K562 (cell line): ENCODE data around the gene GNAS-AS1. TPM values are rescaled to one million over a fixed set of nuclear protein-coding genes. Genes with fewer than 3 reads are reported as not detected.

Experiments
- ATAC-seq: fragments of 200-7000 bp; cut with Tn5 transposase; 3 replicates; pipeline ENCODE4 v1.9.1; 2020; ENCODE audit warnings: moderate library complexity
- BruUV-seq: library from RNA; stranded (reverse); fragments of 400-500 nt; replicated peaks from 2 replicates; lab custom pipeline; 2021; lab: Mats Ljungman, UMichigan
- CTCF ChIA-PET: fragments of 300-600 bp; formaldehyde crosslinking; extraction: SDS; loops from one replicate; lab custom pipeline; 2021; ENCODE audit warnings: low intra/inter-chr PET ratio; lab: Yijun Ruan, JAX
- POLR2A ChIA-PET: fragments of 300-600, 350-650 bp; sonication (Branson Sonifier 250); formaldehyde crosslinking; extraction: SDS; loops from one replicate; lab custom pipeline; 2021; ENCODE audit warnings: antibody characterized with exemption, inconsistent platforms; lab: Yijun Ruan, JAX
- DNase-seq, 4 experiments: peaks; one replicate each; pipeline versions ENCODE4 v3.0.0 to v3.0.0-alpha.2; 2011 to 2018; ENCODE audit warnings: low spot score in 3 of 4, mixed read lengths in 3 of 4; ENCODE audit errors: extremely low read depth in 1 of 4
- FAIRE-seq: peaks from 2 replicates; lab custom pipeline; 2011; peaks lifted over from hg19 to GRCh38; lab: Jason Lieb, UNC
- H2AFZ ChIP-seq: 2 replicates; pipeline ENCODE4 v1.6.0; 2011; ENCODE audit warnings: low read depth, low read length, control low read depth, inconsistent platforms
- H3K27ac ChIP-seq: fragments of 200-600 bp; 3 replicates; pipeline ENCODE4 v1.8.0; 2011; ENCODE audit warnings: low read depth, mild to moderate bottlenecking, control low read depth, inconsistent platforms, low read length, moderate library complexity, mixed read lengths; ENCODE audit errors: extremely low read depth
- H3K27me3 ChIP-seq, 2 experiments: fragments of 300-600 bp in 1 of 2; 2 replicates in 1 of 2; 3 replicates in 1 of 2; pipeline versions ENCODE4 v1.6.0 to v1.8.0; 2011; ENCODE audit warnings: inconsistent platforms in 2 of 2, low read length in 2 of 2, mild to moderate bottlenecking in 1 of 2, mixed read lengths in 1 of 2, moderate library complexity in 1 of 2; ENCODE audit not compliant: control insufficient read depth in 2 of 2, insufficient read depth in 2 of 2
- H3K36me3 ChIP-seq: fragments of 300-600 bp; 3 replicates; pipeline ENCODE4 v1.8.0; 2011; ENCODE audit warnings: mild to moderate bottlenecking, low read length, inconsistent platforms; ENCODE audit not compliant: control insufficient read depth, insufficient read depth
- H3K4me1 ChIP-seq, 2 experiments: fragments of 200-600 bp in 1 of 2; replicated peaks in 1 of 2; 2 replicates in 1 of 2; 3 replicates in 1 of 2; pipeline versions ENCODE4 v1.5.1 to v1.8.0; 2011; ENCODE audit warnings: inconsistent platforms in 2 of 2, low read length in 2 of 2, mild to moderate bottlenecking in 1 of 2, mixed read lengths in 1 of 2, moderate library complexity in 1 of 2; ENCODE audit not compliant: control insufficient read depth in 2 of 2, insufficient read depth in 2 of 2
- H3K4me2 ChIP-seq: 2 replicates; pipeline ENCODE4 v1.6.1; 2011; ENCODE audit warnings: low read length, control low read depth, inconsistent platforms, mixed read lengths; ENCODE audit not compliant: insufficient read depth
- H3K4me3 ChIP-seq: fragments of 200-600 bp; sonication (generic), shearing (Covaris generic); 2 replicates; pipeline ENCODE4 v1.5.1; 2016; ENCODE audit warnings: control low read depth, inconsistent platforms
- H3K79me2 ChIP-seq: fragments of 200-600 bp; 3 replicates; pipeline ENCODE4 v1.8.0; 2011; ENCODE audit warnings: low read length, inconsistent platforms; ENCODE audit not compliant: control insufficient read depth, insufficient read depth
- H3K9ac ChIP-seq, 2 experiments: 2 replicates each; pipeline versions ENCODE4 v1.6.0 to v1.6.1; 2011; ENCODE audit warnings: low read depth in 2 of 2, low read length in 2 of 2, control low read depth in 1 of 2, inconsistent platforms in 1 of 2, mild to moderate bottlenecking in 1 of 2, mixed read lengths in 1 of 2; ENCODE audit not compliant: insufficient read depth in 1 of 2
- H3K9me1 ChIP-seq: one replicate; pipeline ENCODE4 v1.6.0; 2011; ENCODE audit warnings: inconsistent platforms, mild to moderate bottlenecking, low read length, moderate library complexity; ENCODE audit not compliant: control insufficient read depth, insufficient read depth
- H3K9me3 ChIP-seq: replicated peaks from 2 replicates; pipeline ENCODE4 v1.5.1; 2011; ENCODE audit warnings: low read depth, low read length, inconsistent platforms; ENCODE audit not compliant: control insufficient read depth, insufficient read depth
- H4K20me1 ChIP-seq: replicated peaks from 2 replicates; pipeline ENCODE4 v1.6.1; 2011; ENCODE audit warnings: low read length, inconsistent platforms, mixed read lengths; ENCODE audit not compliant: control insufficient read depth, insufficient read depth
- BRD4 ChIP-seq: fragments of 200-600 bp; sonication (generic); IDR thresholded peaks from 2 replicates; pipeline ENCODE4 v1.6.1; 2017; ENCODE audit warnings: inconsistent platforms
- WGBS: fragments of 100-300 bp; shearing (Covaris generic); methylation state at CpG from one replicate; pipeline ENCODE4 v1.1.6; 2016; ENCODE audit warnings: low coverage, mixed read lengths; ENCODE audit not compliant: insufficient coverage; ENCODE audit errors: missing lambda C conversion rate; 5-methylcytosine and 5-hydroxymethylcytosine counted together
- in situ Hi-C: fragments of 300-500 bp; cut with MboI; formaldehyde crosslinking; loops from 4 replicates; pipeline ENCODE4 v1.15.0; 2018; ENCODE audit warnings: inconsistent platforms, mixed read lengths
- intact Hi-C: fragments of 100-400 bp; cut with micrococcal nuclease; formaldehyde crosslinking; loops from 2 replicates; pipeline ENCODE4 v1.14.2; 2022
- polyA plus RNA-seq, 8 experiments: library from polyadenylated mRNA; depleted of rRNA in 4 of 8; stranded (reverse) in 5 of 8; unstranded in 3 of 8; fragments of >200 nt; fragmentation: Nextera tagmentation in 2 of 8; fragmentation: Illumina TruSeq in 1 of 8; extraction: Ambion mirVana in 2 of 8; extraction: Trizol in 1 of 8; gene quantifications; 2 replicates each; pipeline versions ENCODE4 v1.2.1 to v1.2.3, GENCODE V29; 2011 to 2014; ENCODE audit warnings: inconsistent platforms in 1 of 8, missing spikeins in 1 of 8
- total RNA-seq, 7 experiments: library from RNA; depleted of rRNA in 6 of 7; stranded (reverse); fragments of >200 nt in 6 of 7; fragmentation: Illumina TruSeq in 2 of 7; extraction: Trizol in 2 of 7; gene quantifications; 2 replicates each; pipeline versions ENCODE4 v1.2.1 to v1.2.3, GENCODE V29; 2011 to 2021; ENCODE audit warnings: low replicate concordance in 1 of 7
- TF ChIP-seq, protein P1 (sequence below): fragments of 200-800 bp; sonication (Bioruptor generic); IDR thresholded peaks from 2 replicates; pipeline ENCODE4 v1.6.1; 2016; ENCODE audit warnings: missing genetic modification characterization, missing compliant biosample characterization

The GNAS-AS1 gene
- total and polyA plus RNA-seq, 9 of the 15 experiments (the other 6 are each of a cell fraction or from before 2014, with no cell fraction given), result 0.04 to 2.5 (median 0.25) TPM

DNA sequence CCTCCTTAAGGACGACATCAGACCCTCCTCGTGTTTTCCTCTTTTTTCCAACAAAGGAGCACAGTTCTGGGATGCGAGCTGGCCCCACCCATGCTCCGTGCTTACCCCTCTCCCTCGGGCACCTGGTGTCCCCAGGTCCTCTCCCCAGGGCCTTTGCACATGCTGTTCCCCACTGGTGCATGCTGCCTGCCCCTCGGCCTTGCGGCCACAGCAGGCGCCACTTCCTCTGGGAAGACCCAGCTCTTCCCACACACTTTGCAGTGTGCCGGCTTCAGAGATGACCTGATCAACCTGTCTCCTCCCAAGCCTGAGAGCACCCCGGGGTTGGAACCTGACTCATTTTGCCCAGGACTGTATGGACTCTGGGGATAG is 39.8 kb downstream of the GNAS-AS1 start:
- Histone ChIP-seq H3K4me1 (no peaks in the 10 kb centered on the region), H3K36me3 (no peaks in the 10 kb centered on the region), H2AFZ (no peak overlapping the region), H3K27me3 (peaks cover 53 to 74% of the 10 kb centered on the region in 2 experiments), H3K4me2 (no peak overlapping the region), H3K79me2 (no peaks in the 10 kb centered on the region), H3K4me3 (no peak overlapping the region), H3K9me3 (no peaks in the 10 kb centered on the region), H4K20me1 (0 out of 2 replicates have a peak, but pooled peaks cover 14% of the 10 kb centered on the region), H3K9ac (no peak overlapping the region), H3K27ac (no peak overlapping the region), H3K9me1 (no peaks in the 10 kb centered on the region)
- no peak for TF ChIP-seq BRD4
- TF ChIP-seq, protein P1, sequence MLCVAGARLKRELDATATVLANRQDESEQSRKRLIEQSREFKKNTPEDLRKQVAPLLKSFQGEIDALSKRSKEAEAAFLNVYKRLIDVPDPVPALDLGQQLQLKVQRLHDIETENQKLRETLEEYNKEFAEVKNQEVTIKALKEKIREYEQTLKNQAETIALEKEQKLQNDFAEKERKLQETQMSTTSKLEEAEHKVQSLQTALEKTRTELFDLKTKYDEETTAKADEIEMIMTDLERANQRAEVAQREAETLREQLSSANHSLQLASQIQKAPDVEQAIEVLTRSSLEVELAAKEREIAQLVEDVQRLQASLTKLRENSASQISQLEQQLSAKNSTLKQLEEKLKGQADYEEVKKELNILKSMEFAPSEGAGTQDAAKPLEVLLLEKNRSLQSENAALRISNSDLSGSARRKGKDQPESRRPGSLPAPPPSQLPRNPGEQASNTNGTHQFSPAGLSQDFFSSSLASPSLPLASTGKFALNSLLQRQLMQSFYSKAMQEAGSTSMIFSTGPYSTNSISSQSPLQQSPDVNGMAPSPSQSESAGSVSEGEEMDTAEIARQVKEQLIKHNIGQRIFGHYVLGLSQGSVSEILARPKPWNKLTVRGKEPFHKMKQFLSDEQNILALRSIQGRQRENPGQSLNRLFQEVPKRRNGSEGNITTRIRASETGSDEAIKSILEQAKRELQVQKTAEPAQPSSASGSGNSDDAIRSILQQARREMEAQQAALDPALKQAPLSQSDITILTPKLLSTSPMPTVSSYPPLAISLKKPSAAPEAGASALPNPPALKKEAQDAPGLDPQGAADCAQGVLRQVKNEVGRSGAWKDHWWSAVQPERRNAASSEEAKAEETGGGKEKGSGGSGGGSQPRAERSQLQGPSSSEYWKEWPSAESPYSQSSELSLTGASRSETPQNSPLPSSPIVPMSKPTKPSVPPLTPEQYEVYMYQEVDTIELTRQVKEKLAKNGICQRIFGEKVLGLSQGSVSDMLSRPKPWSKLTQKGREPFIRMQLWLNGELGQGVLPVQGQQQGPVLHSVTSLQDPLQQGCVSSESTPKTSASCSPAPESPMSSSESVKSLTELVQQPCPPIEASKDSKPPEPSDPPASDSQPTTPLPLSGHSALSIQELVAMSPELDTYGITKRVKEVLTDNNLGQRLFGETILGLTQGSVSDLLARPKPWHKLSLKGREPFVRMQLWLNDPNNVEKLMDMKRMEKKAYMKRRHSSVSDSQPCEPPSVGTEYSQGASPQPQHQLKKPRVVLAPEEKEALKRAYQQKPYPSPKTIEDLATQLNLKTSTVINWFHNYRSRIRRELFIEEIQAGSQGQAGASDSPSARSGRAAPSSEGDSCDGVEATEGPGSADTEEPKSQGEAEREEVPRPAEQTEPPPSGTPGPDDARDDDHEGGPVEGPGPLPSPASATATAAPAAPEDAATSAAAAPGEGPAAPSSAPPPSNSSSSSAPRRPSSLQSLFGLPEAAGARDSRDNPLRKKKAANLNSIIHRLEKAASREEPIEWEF, result no peak
- no peak for ATAC-seq
- no peak for DNase-seq
- WGBS, result 0% methylated on average over 8 of the region's 10 CpGs
- ChIA-PET POLR2A (interaction anchor here (0.6 kb wide), 2 partner anchors 72 to 166 kb away, joined by 3 to 4 read pairs; no protein-coding TSS in a partner anchor), CTCF (no interaction called here)
- no peak for FAIRE-seq
- in situ Hi-C loops (loop anchor here (25.0 kb wide), 1 partner anchor 574 kb away; the partner anchor contains the start of gene ANKRD60), intact Hi-C loops (no loop called here)
- BruUV-seq, result no TSS peak
